ENCODE results near the gene NOL12.

NOL12 gene

DNA sequence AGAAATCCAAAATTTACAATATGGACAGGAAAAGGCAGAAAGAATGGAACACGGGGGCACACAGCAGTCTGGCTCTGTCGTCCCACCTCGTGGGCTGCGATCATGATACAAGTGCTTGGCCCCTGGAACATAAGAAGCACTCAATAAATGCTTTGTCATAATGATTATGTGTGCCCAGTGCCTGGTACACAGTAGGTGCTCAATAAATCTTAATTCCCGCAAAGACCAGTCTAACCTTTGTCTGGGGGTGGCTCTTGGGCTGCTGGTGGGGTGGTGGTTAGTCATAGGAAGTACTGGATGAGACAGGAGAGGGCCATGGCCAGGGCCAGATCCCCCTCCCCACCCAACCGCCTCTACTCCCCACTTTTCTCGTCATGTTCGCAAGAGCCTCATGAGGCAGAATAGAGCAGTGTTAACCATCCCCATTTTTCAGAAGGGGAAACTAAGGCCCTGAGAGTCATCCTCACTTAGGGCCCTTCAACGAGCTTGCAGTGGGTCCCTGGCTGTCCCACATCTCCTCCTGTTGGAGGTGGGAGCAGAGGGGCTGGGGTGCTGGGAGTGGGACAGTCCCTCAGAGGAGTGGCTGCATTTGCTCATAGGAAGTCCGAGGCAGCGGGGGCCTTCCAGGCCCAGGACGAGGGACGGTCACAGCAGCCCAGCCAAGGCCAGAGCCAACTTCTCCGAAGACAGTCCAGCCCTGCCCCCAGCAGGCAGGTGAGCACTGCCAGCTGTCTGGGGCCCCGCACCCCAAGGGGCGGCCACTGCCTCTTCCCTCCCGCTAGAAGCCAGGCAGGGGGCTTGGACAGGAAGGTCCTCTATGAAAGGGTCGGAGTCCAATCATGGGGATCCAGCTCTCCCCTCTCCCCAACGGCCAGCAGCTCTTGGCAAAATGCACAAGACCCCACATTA lies 46.8 kb downstream of the NOL12 start:
- TF ChIP-seq, protein P1, sequence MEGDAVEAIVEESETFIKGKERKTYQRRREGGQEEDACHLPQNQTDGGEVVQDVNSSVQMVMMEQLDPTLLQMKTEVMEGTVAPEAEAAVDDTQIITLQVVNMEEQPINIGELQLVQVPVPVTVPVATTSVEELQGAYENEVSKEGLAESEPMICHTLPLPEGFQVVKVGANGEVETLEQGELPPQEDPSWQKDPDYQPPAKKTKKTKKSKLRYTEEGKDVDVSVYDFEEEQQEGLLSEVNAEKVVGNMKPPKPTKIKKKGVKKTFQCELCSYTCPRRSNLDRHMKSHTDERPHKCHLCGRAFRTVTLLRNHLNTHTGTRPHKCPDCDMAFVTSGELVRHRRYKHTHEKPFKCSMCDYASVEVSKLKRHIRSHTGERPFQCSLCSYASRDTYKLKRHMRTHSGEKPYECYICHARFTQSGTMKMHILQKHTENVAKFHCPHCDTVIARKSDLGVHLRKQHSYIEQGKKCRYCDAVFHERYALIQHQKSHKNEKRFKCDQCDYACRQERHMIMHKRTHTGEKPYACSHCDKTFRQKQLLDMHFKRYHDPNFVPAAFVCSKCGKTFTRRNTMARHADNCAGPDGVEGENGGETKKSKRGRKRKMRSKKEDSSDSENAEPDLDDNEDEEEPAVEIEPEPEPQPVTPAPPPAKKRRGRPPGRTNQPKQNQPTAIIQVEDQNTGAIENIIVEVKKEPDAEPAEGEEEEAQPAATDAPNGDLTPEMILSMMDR (conservative IDR thresholded peaks at IDR 0.05; ENCODE audit: low read depth, low read length), result no peak
- H3K4me3 ChIP-seq (ENCODE audit: low read length), result no peak overlapping the region
- no peak for DNase-seq (ENCODE audit: low read depth)

DNA sequence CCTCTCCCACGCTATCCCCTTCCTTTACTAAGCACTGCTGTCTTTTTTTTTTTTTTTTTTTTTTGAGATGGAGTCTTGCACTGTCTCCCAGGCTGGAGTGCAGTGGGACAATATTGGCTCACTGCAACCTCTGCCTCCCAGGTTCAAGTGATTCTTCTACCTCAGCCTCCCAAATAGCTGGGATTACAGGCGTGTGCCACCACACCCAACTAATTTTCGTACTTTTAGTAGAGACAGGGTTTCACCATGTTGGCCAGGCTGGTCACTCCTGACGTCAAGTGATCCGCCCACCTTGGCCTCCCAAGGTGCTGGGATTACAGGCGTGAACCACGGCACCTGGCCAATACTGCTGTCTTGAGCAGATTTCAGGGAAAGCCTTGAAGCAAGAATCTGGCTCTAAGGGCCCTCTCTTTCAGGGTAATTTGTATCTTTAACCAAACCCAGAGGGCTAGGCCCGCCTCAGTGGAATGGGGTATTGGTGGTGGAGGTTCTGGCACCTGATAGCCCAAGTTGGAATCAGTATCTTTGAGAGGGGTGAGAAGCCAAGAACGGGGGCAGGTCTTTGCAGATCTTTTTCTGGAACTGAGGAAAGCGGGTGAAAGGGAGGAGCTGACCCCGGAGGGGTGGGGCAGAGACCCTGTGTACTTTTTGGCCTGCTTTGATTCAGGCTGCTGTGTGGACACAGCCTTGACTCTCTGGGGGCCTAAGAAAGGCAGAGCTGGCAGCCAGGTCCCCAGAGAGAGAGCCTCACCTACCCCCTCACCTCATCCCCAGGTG lies 47.7 kb downstream of the NOL12 start:
- no peak overlapping the region for H3K4me3 ChIP-seq (ENCODE audit: low read length)
- DNase-seq (ENCODE audit: low read depth), result no peak
- TF ChIP-seq, protein P1 (conservative IDR thresholded peaks at IDR 0.05; ENCODE audit: low read depth, low read length), result no peak

DNA sequence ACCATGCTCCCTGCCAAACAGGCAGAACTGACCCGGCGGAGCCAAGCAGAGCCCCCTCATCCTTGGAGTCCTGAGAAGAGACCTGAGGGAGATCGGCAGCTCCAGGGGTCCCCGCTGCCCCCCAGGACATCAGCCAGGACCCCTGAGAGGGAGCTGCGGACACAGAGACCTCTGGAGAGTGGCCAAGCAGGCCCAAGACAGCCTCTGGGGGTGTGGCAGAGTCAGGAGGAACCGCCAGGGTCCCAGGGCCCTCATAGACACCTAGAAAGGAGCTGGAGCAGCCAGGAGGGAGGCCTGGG lies 48.2 kb downstream of the NOL12 start:
- no peak overlapping the region for H3K4me3 ChIP-seq (ENCODE audit: low read length)
- TF ChIP-seq, protein P1 (conservative IDR thresholded peaks at IDR 0.05; ENCODE audit: low read depth, low read length), result no peak
- no peak for DNase-seq (ENCODE audit: low read depth)

GRCh38 chr22:37734964-37735451 lies 48.9 kb downstream of the NOL12 start:
- H3K4me3 ChIP-seq (ENCODE audit: low read length), result no peak overlapping the region
- no peak for DNase-seq (ENCODE audit: low read depth)
- TF ChIP-seq, protein P1 (conservative IDR thresholded peaks at IDR 0.05; ENCODE audit: low read depth, low read length), result peak; percentile 49

DNA sequence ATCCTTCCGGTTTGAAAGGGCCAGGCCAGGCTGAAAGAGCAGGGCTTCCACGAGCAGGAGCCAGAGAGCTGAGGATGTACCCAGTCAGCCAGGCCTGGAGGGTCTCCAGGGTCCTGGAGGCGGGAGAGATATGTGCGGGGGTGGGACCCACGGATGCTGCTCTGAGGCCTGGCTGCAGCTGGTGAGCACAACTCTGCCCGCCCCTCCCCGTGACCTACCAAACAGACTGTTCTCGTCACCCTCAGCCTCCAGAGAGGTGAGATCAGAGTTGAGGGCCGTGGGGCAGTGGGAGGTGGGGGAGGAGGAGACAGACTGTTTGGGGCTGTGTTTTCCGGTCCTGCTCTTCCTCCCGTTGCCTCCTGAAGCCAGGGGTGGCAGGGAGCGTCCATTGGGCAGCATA lies 52.9 kb downstream of the NOL12 start:
- TF ChIP-seq, protein P1 (conservative IDR thresholded peaks at IDR 0.05; ENCODE audit: low read depth, low read length), result no peak
- no peak for DNase-seq (ENCODE audit: low read depth)
- H3K4me3 ChIP-seq (ENCODE audit: low read length), result no peak overlapping the region

GRCh38 chr22:37739611-37740049 lies 53.5 kb downstream of the NOL12 start:
- TF ChIP-seq, protein P1 (conservative IDR thresholded peaks at IDR 0.05; ENCODE audit: low read depth, low read length), result no peak
- DNase-seq (ENCODE audit: low read depth), result no peak
- no peak overlapping the region for H3K4me3 ChIP-seq (ENCODE audit: low read length)

Measured in retinal pigment epithelial cell (primary cell).